H9 (cell line): ENCODE data around the gene TPRX1. TPM values are rescaled to one million over a fixed set of nuclear protein-coding genes. Genes with fewer than 3 reads are reported as not detected.

Source experiments
- DNase-seq: peaks from one replicate; pipeline ENCODE4 v3.0.0-alpha.2; 2017
- H2AFZ ChIP-seq: one replicate; pipeline ENCODE4 v1.6.1; 2013; ENCODE audit warnings: mild to moderate bottlenecking, low read length, control low read depth, moderate library complexity
- H2AK5ac ChIP-seq: 2 replicates; pipeline ENCODE4 v1.6.1; 2013; ENCODE audit warnings: low read length, control low read depth, mixed read lengths; ENCODE audit not compliant: insufficient read length
- H2BK120ac ChIP-seq: one replicate; pipeline ENCODE4 v1.6.1; 2013; ENCODE audit warnings: low read depth, mild to moderate bottlenecking, low read length, control low read depth, inconsistent platforms; ENCODE audit not compliant: poor library complexity, severe bottlenecking
- H2BK12ac ChIP-seq: 2 replicates; pipeline ENCODE4 v1.6.1; 2013; ENCODE audit warnings: low read length, control low read depth, mixed read lengths, low read depth; ENCODE audit not compliant: insufficient read length
- H2BK15ac ChIP-seq: 2 replicates; pipeline ENCODE4 v1.6.1; 2013; ENCODE audit warnings: low read depth, low read length, control low read depth
- H2BK20ac ChIP-seq: one replicate; pipeline ENCODE4 v1.6.1; 2013; ENCODE audit warnings: low read depth, mild to moderate bottlenecking, low read length, control low read depth, inconsistent platforms; ENCODE audit not compliant: poor library complexity, severe bottlenecking
- H2BK5ac ChIP-seq: 2 replicates; pipeline ENCODE4 v1.6.1; 2013; ENCODE audit warnings: low read length, control low read depth, mixed read lengths; ENCODE audit not compliant: insufficient read length
- H3K14ac ChIP-seq: 2 replicates; pipeline ENCODE4 v1.6.1; 2013; ENCODE audit warnings: low read length, control low read depth; ENCODE audit not compliant: insufficient read depth
- H3K18ac ChIP-seq: 2 replicates; pipeline ENCODE4 v1.6.1; 2013; ENCODE audit warnings: low read depth, mild to moderate bottlenecking, mixed read lengths, low read length, control low read depth; ENCODE audit not compliant: insufficient read length
- H3K23ac ChIP-seq: 2 replicates; pipeline ENCODE4 v1.6.1; 2013; ENCODE audit warnings: low read length, control low read depth, mixed read lengths, low read depth; ENCODE audit not compliant: insufficient read length
- H3K23me2 ChIP-seq: 2 replicates; pipeline ENCODE4 v1.6.1; 2013; ENCODE audit warnings: low read depth, mild to moderate bottlenecking, mixed read lengths, low read length, control low read depth; ENCODE audit not compliant: insufficient read length, poor library complexity, severe bottlenecking
- H3K27ac ChIP-seq: 2 replicates; pipeline ENCODE4 v1.5.1; 2013; ENCODE audit warnings: low read length, control low read depth, mixed read lengths, low read depth; ENCODE audit not compliant: insufficient read length
- H3K27me3 ChIP-seq: 2 replicates; pipeline ENCODE4 v1.6.1; 2013; ENCODE audit warnings: low read length, control low read depth, inconsistent platforms; ENCODE audit not compliant: insufficient read depth
- H3K4ac ChIP-seq: 2 replicates; pipeline ENCODE4 v1.6.1; 2013; ENCODE audit warnings: low read depth, mild to moderate bottlenecking, control low read depth, inconsistent platforms, low read length, moderate library complexity
- H3K4me1 ChIP-seq: 2 replicates; pipeline ENCODE4 v1.6.1; 2013; ENCODE audit warnings: low read length, control low read depth, inconsistent platforms; ENCODE audit not compliant: insufficient read depth
- H3K4me2 ChIP-seq: 2 replicates; pipeline ENCODE4 v1.6.1; 2013; ENCODE audit warnings: low read length, control low read depth, mixed read lengths; ENCODE audit not compliant: insufficient read length, insufficient read depth
- H3K56ac ChIP-seq: 2 replicates; pipeline ENCODE4 v1.6.1; 2013; ENCODE audit warnings: low read depth, mild to moderate bottlenecking, mixed read lengths, low read length, control low read depth; ENCODE audit not compliant: insufficient read length
- H3K79me1 ChIP-seq: 2 replicates; pipeline ENCODE4 v1.6.1; 2013; ENCODE audit warnings: low read depth, mild to moderate bottlenecking, moderate library complexity, low read length, control low read depth, inconsistent platforms; ENCODE audit not compliant: insufficient read depth, poor library complexity, severe bottlenecking
- H3K79me2 ChIP-seq: 2 replicates; pipeline ENCODE4 v1.6.1; 2013; ENCODE audit warnings: low read length, control low read depth, inconsistent platforms; ENCODE audit not compliant: insufficient read depth
- H3K9ac ChIP-seq: 2 replicates; pipeline ENCODE4 v1.6.1; 2013; ENCODE audit warnings: low read length, control low read depth, mixed read lengths; ENCODE audit not compliant: insufficient read length; ENCODE audit errors: extremely low read depth
- H3K9me3 ChIP-seq: one replicate; pipeline ENCODE4 v1.6.1; 2013; ENCODE audit warnings: low read depth, low read length, inconsistent platforms; ENCODE audit not compliant: control insufficient read depth
- H3T11ph ChIP-seq: one replicate; pipeline ENCODE4 v1.6.1; 2013; ENCODE audit warnings: mild to moderate bottlenecking, low read length, control low read depth, inconsistent platforms
- H4K20me1 ChIP-seq: one replicate; pipeline ENCODE4 v1.6.1; 2013; ENCODE audit not compliant: control insufficient read depth, insufficient read length, insufficient read depth
- H4K5ac ChIP-seq: 2 replicates; pipeline ENCODE4 v1.6.1; 2013; ENCODE audit warnings: low read depth, mild to moderate bottlenecking, mixed read lengths, low read length, control low read depth; ENCODE audit not compliant: insufficient read length
- H4K8ac ChIP-seq: replicated peaks from 2 replicates; pipeline ENCODE4 v1.6.1; 2013; ENCODE audit warnings: low read length, control low read depth, mixed read lengths, low read depth; ENCODE audit not compliant: insufficient read length
- H4K91ac ChIP-seq: 2 replicates; pipeline ENCODE4 v1.6.1; 2013; ENCODE audit warnings: low read depth, mild to moderate bottlenecking, moderate library complexity, mixed read lengths, low read length, control low read depth; ENCODE audit not compliant: insufficient read length
- H3K27ac Mint-ChIP-seq, 3 experiments: 2 replicates in 2 of 3; 3 replicates in 1 of 3; pipeline ENCODE4 v1.8.0; 2020 to 2021; ENCODE audit warnings: mixed read lengths in 3 of 3, mild to moderate bottlenecking in 1 of 3, moderate library complexity in 1 of 3
- H3K27me3 Mint-ChIP-seq: 2 replicates; pipeline ENCODE4 v1.8.0; 2021; ENCODE audit warnings: low read depth, mild to moderate bottlenecking, moderate library complexity, mixed read lengths
- H3K36me3 Mint-ChIP-seq, 3 experiments: 2 replicates in 2 of 3; 3 replicates in 1 of 3; pipeline ENCODE4 v1.8.0; 2020 to 2021; ENCODE audit warnings: low read depth in 3 of 3, mixed read lengths in 3 of 3; ENCODE audit not compliant: insufficient read depth in 1 of 3
- H3K4me1 Mint-ChIP-seq, 2 experiments: 2 replicates each; pipeline ENCODE4 v1.8.0; 2020; ENCODE audit warnings: mixed read lengths in 2 of 2
- H3K4me3 Mint-ChIP-seq, 2 experiments: 2 replicates in 1 of 2; 3 replicates in 1 of 2; pipeline ENCODE4 v1.8.0; 2020 to 2021; ENCODE audit warnings: mild to moderate bottlenecking in 2 of 2, mixed read lengths in 2 of 2, moderate library complexity in 1 of 2
- H3K9me3 Mint-ChIP-seq, 2 experiments: 2 replicates in 1 of 2; 3 replicates in 1 of 2; pipeline ENCODE4 v1.8.0; 2020; ENCODE audit warnings: mild to moderate bottlenecking in 2 of 2, mixed read lengths in 2 of 2, moderate library complexity in 1 of 2
- CTCF ChIP-seq: fragments of 200-600 bp; sonication (generic); conservative IDR thresholded peaks from 3 replicates; pipeline ENCODE4 v1.8.0; 2021; ENCODE audit warnings: antibody characterized with exemption, mild to moderate bottlenecking
- WGBS: extraction: QIAGEN DNeasy Blood & Tissue Kit; methylation state at CpG from one replicate; pipeline ENCODE4 v1.1.7; 2013; ENCODE audit warnings: missing lambda C conversion rate, low lambda C conversion rate, mixed read lengths; ENCODE audit not compliant: insufficient read length; ENCODE audit errors: extremely low coverage; 5-methylcytosine and 5-hydroxymethylcytosine counted together
- total RNA-seq: library from RNA; stranded (reverse); gene quantifications from 2 replicates; pipeline ENCODE4 v1.2.1, GENCODE V29; 2021

Gene TPRX1
- total RNA-seq, 1 experiment from 2014 or later, result not detected

DNA sequence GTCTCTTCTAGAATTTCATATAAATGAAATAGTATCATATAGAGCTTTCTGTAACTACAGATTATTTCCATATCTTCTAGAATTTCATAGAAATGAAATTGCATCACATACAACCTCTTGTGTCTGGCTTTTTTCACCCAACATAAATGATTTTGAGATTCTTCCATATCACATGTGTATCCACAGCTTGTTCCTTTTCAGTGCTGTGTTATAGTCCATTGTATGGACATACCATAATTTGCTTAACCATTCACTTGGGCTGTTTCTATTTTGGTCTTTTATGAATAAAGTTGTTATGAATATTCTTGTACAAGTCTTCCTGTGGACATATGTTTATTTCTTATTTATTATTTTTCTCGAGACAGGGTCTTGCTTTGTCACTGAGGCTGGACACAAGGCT, 11.7 kb downstream of the TPRX1 start:
- H3K23ac ChIP-seq, result no peak overlapping the region
- no peak overlapping the region for H2AFZ ChIP-seq
- no peak overlapping the region for H2BK5ac ChIP-seq
- no peak overlapping the region for H2BK120ac ChIP-seq
- H2BK20ac ChIP-seq, result no peak overlapping the region
- no peaks in the 10 kb centered on the region for H3K9me3 ChIP-seq
- WGBS, result no CpG with 5 or more reads among the region's 1 CpG
- Mint-ChIP-seq H3K4me3 (no peak overlapping the region), H3K9me3 (peaks cover 7 to 8% of the 10 kb centered on the region in 2 experiments), H3K36me3 (peaks cover 2 to 5% (median 3%) of the 10 kb centered on the region in 3 experiments; a peak in 2 of 7 replicates), H3K4me1 (peaks cover 8 to 18% of the 10 kb centered on the region in 2 experiments), H3K27ac (no peak overlapping the region), H3K27me3 (peaks cover under 1% of the 10 kb centered on the region; the same call in 1 of the 2 replicates)
- H2AK5ac ChIP-seq, result no peak overlapping the region
- H4K20me1 ChIP-seq, result no peaks in the 10 kb centered on the region
- no peak overlapping the region for H2BK15ac ChIP-seq
- TF ChIP-seq CTCF, result no peak
- no peak overlapping the region for H3K27ac ChIP-seq
- DNase-seq, result no peak
- H3K4ac ChIP-seq, result no peak overlapping the region
- no peaks in the 10 kb centered on the region for H3K79me2 ChIP-seq
- H3K79me1 ChIP-seq, result no peaks in the 10 kb centered on the region
- H3K9ac ChIP-seq, result no peak overlapping the region
- no peak overlapping the region for H3K14ac ChIP-seq
- no peaks in the 10 kb centered on the region for H3K4me1 ChIP-seq
- no peaks in the 10 kb centered on the region for H3K27me3 ChIP-seq
- no peak overlapping the region for H4K8ac ChIP-seq
- H3K4me2 ChIP-seq, result no peak overlapping the region
- no peak overlapping the region for H4K5ac ChIP-seq
- no peak overlapping the region for H2BK12ac ChIP-seq
- no peak overlapping the region for H3T11ph ChIP-seq
- H3K18ac ChIP-seq, result no peak overlapping the region
- no peak overlapping the region for H4K91ac ChIP-seq
- no peaks in the 10 kb centered on the region for H3K23me2 ChIP-seq
- no peak overlapping the region for H3K56ac ChIP-seq
